GM12878 (cell line): ENCODE data around the gene BNC2. TPM values are rescaled to one million over a fixed set of nuclear protein-coding genes. Genes with fewer than 3 reads are reported as not detected.

ENCODE experiments used
- ATAC-seq: fragments of 200-7000 bp; cut with Tn5 transposase; 3 replicates; pipeline ENCODE4 v1.9.1; 2020; ENCODE audit warnings: mild to moderate bottlenecking, moderate library complexity
- BruUV-seq: library from RNA; stranded (reverse); fragments of 400-500 nt; replicated peaks from 2 replicates; lab custom pipeline; 2021; lab: Mats Ljungman, UMichigan
- CTCF ChIA-PET: fragments of 300-600 bp; sonication (Branson Sonifier 250); formaldehyde crosslinking; extraction: SDS; loops from one replicate; lab custom pipeline; 2021; ENCODE audit warnings: inconsistent platforms; lab: Yijun Ruan, JAX
- POLR2A ChIA-PET: fragments of 350-600 bp; formaldehyde crosslinking; extraction: SDS; loops from one replicate; lab custom pipeline; 2021; ENCODE audit warnings: inconsistent platforms; lab: Charles Lee
- RAD21 ChIA-PET: fragments of 300-600 bp; sonication (Branson Sonifier 250); formaldehyde crosslinking; loops from one replicate; lab custom pipeline; 2023; ENCODE audit warnings: antibody characterized with exemption; ENCODE audit not compliant: unreplicated experiment; lab: Charles Lee
- SMC1A ChIA-PET: fragments of 300-600 bp; sonication (Branson Sonifier 250); formaldehyde crosslinking; loops from one replicate; lab custom pipeline; 2023; ENCODE audit not compliant: unreplicated experiment, uncharacterized antibody; lab: Charles Lee
- DNase-seq: peaks from one replicate; pipeline ENCODE4 v3.0.0-alpha.2; 2011; ENCODE audit warnings: low read depth, low spot score
- FAIRE-seq: peaks from 3 replicates; lab custom pipeline; 2011; peaks lifted over from hg19 to GRCh38; lab: Jason Lieb, UNC
- H2AFZ ChIP-seq: 2 replicates; pipeline ENCODE4 v1.6.0; 2011; ENCODE audit warnings: low read depth, low read length, control low read depth; ENCODE audit not compliant: control insufficient read depth
- H3K27ac ChIP-seq: 2 replicates; pipeline ENCODE4 v1.5.1; 2011; ENCODE audit warnings: control low read depth; ENCODE audit not compliant: control insufficient read depth, insufficient read depth
- H3K27me3 ChIP-seq, 2 experiments: replicated peaks in 1 of 2; 2 replicates each; pipeline versions ENCODE4 v1.6.0 to v1.6.1; 2011; ENCODE audit warnings: low read length in 1 of 2; ENCODE audit not compliant: control insufficient read depth in 2 of 2, insufficient read depth in 2 of 2
- H3K36me3 ChIP-seq, 2 experiments: 2 replicates each; pipeline ENCODE4 v1.5.1; 2011; ENCODE audit warnings: low read length in 1 of 2; ENCODE audit not compliant: control insufficient read depth in 2 of 2, insufficient read depth in 2 of 2
- H3K4me1 ChIP-seq: 2 replicates; pipeline ENCODE4 v1.6.1; 2011; ENCODE audit warnings: mild to moderate bottlenecking, low read length, moderate library complexity, mixed read lengths; ENCODE audit not compliant: control insufficient read depth, insufficient read depth
- H3K4me2 ChIP-seq: 2 replicates; pipeline ENCODE4 v1.6.0; 2011; ENCODE audit warnings: control low read depth; ENCODE audit not compliant: control insufficient read depth, insufficient read depth
- H3K4me3 ChIP-seq: fragments of 200-600 bp; sonication (generic); 2 replicates; pipeline ENCODE4 v1.5.1; 2016
- H3K79me2 ChIP-seq: 2 replicates; pipeline ENCODE4 v1.6.0; 2011; ENCODE audit warnings: low read length; ENCODE audit not compliant: control insufficient read depth, insufficient read depth
- H3K9ac ChIP-seq: 2 replicates; pipeline ENCODE4 v1.8.0; 2011; ENCODE audit warnings: low read length, control low read depth, mixed read lengths; ENCODE audit not compliant: control insufficient read depth, insufficient read depth
- H3K9me3 ChIP-seq: replicated peaks from 3 replicates; pipeline ENCODE4 v1.5.1; 2011; ENCODE audit warnings: mild to moderate bottlenecking, low read length; ENCODE audit not compliant: control insufficient read depth, insufficient read depth
- H4K20me1 ChIP-seq: 2 replicates; pipeline ENCODE4 v1.6.0; 2011; ENCODE audit not compliant: control insufficient read depth, insufficient read depth
- HDAC2 ChIP-seq: fragments of 200-600 bp; sonication (generic); IDR thresholded peaks from 2 replicates; pipeline ENCODE4 v1.6.1; 2017
- IKZF2 ChIP-seq, 2 experiments: fragments of 450-650 bp; IDR thresholded peaks; 2 replicates each; pipeline ENCODE4 v1.6.1; 2017; ENCODE audit warnings: mild to moderate bottlenecking in 2 of 2, moderate library complexity in 2 of 2
- MEF2B ChIP-seq: fragments of 450-650 bp; IDR thresholded peaks from 2 replicates; pipeline ENCODE4 v1.6.1; 2018; ENCODE audit warnings: mild to moderate bottlenecking, moderate library complexity; ENCODE audit not compliant: partially characterized antibody, poor library complexity, severe bottlenecking
- NRF1 ChIP-seq: conservative IDR thresholded peaks from 2 replicates; pipeline ENCODE4 v1.6.1; 2011; ENCODE audit warnings: mild to moderate bottlenecking, low read depth, low read length, improper control_type of control experiment
- RB1 ChIP-seq: fragments of 450-650 bp; formaldehyde crosslinking; IDR thresholded peaks from 2 replicates; pipeline ENCODE4 v1.6.1; 2017; ENCODE audit warnings: mild to moderate bottlenecking, borderline replicate concordance
- RBBP5 ChIP-seq: fragments of 200-600 bp; sonication (generic); conservative IDR thresholded peaks from 2 replicates; pipeline ENCODE4 v1.6.1; 2016
- SPI1 ChIP-seq: IDR thresholded peaks from 2 replicates; pipeline ENCODE4 v1.6.1; 2011; ENCODE audit warnings: low read depth, mild to moderate bottlenecking, low read length, moderate library complexity, borderline replicate concordance; ENCODE audit not compliant: insufficient read depth
- ZNF207 ChIP-seq: fragments of 450-650 bp; IDR thresholded peaks from 2 replicates; pipeline ENCODE4 v1.6.1; 2014; ENCODE audit warnings: antibody characterized with exemption, mild to moderate bottlenecking, borderline replicate concordance
- ZNF592 ChIP-seq: fragments of 450-650 bp; IDR thresholded peaks from 2 replicates; pipeline ENCODE4 v1.6.1; 2017; ENCODE audit warnings: mild to moderate bottlenecking, moderate library complexity
- WGBS: methylation state at CpG from one replicate; pipeline ENCODE4 v1.1.6; 2016; ENCODE audit warnings: low lambda C conversion rate; ENCODE audit not compliant: insufficient replicate concordance, insufficient coverage; ENCODE audit errors: missing lambda C conversion rate; 5-methylcytosine and 5-hydroxymethylcytosine counted together
- in situ Hi-C: fragments of 300-500 bp; cut with MboI; formaldehyde crosslinking; loops from 9 replicates; pipeline ENCODE4 v1.14.3; 2018; ENCODE audit warnings: mixed read lengths
- intact Hi-C: fragments of 100-400 bp; cut with micrococcal nuclease; formaldehyde crosslinking; loops from one replicate; pipeline ENCODE4 v1.14.2; 2022; ENCODE audit not compliant: unreplicated experiment
- polyA plus RNA-seq, 11 experiments: library from polyadenylated mRNA; depleted of rRNA in 4 of 11; unstranded in 6 of 11; stranded (reverse) in 5 of 11; fragments of >200 nt; fragmentation: Nextera tagmentation in 4 of 11; fragmentation: Illumina TruSeq in 1 of 11; extraction: Ambion mirVana in 4 of 11; extraction: Trizol in 1 of 11; gene quantifications; 1 replicate in 1 of 11; 2 replicates in 10 of 11; pipeline versions ENCODE4 v1.2.1 to v1.2.3, GENCODE V29; 2011 to 2016; ENCODE audit warnings: inconsistent platforms in 2 of 11, missing spikeins in 2 of 11, low read depth in 1 of 11
- total RNA-seq, 4 experiments: library from RNA; depleted of rRNA in 3 of 4; stranded (reverse); fragments of >200 nt in 3 of 4; fragmentation: Illumina TruSeq in 1 of 4; extraction: Trizol in 1 of 4; gene quantifications; 2 replicates each; pipeline versions ENCODE4 v1.2.1 to v1.2.3, GENCODE V29; 2013 to 2021

BNC2 gene
- total and polyA plus RNA-seq, 10 of the 15 experiments (the other 5 are each of a cell fraction or from before 2014, with no cell fraction given), result 0.05 to 14.5 (median 0.26) TPM

GRCh38 chr9:16787724-16788123 lies 82.7 kb downstream of the BNC2 start:
- Histone ChIP-seq H3K36me3 (no peaks in the 10 kb centered on the region), H3K27ac (no peak overlapping the region), H3K9me3 (no peaks in the 10 kb centered on the region), H3K4me3 (no peak overlapping the region), H2AFZ (no peak overlapping the region), H3K4me1 (no peaks in the 10 kb centered on the region), H3K4me2 (no peak overlapping the region), H3K79me2 (no peaks in the 10 kb centered on the region), H3K9ac (no peak overlapping the region), H4K20me1 (no peaks in the 10 kb centered on the region), H3K27me3 (no peaks in the 10 kb centered on the region)
- in situ Hi-C loops, result loop anchor here (5.0 kb wide), 1 partner anchor 50 kb away; no protein-coding TSS in a partner anchor
- BruUV-seq, result no TSS peak
- SMC1A ChIA-PET, result no interaction called here
- no peak for ATAC-seq
- POLR2A ChIA-PET, result no interaction called here
- no peak for FAIRE-seq
- RAD21 ChIA-PET, result no interaction called here
- TF ChIP-seq ZNF207 (no peak), RB1 (no peak), SPI1 (no peak), RBBP5 (no peak), NRF1 (no peak), ZNF592 (no peak), MEF2B (no peak), IKZF2 (IDR thresholded peaks at IDR 0.05) (no peak), HDAC2 (no peak)
- DNase-seq, result no peak
- CTCF ChIA-PET, result interaction anchor here (0.6 kb wide), 1 partner anchor 34 kb away, joined by 3 read pairs; no protein-coding TSS in a partner anchor
- WGBS, result 48% methylated on average over 6 of the region's 6 CpGs
- intact Hi-C loops, result no loop called here
